NCI-H2227 treated with DMSO at 0.1 percent for 48 hours (cell line): Measurements from ENCODE around the gene HPCA.
"Not testable (repeated sequence)": the region's sequence is repeated elsewhere in the genome, so short reads cannot be mapped to it uniquely, and the experiment has no call there.

ENCODE experiments used
- DNase-seq: peaks from one replicate; lab custom pipeline; 2025; lab: John Stamatoyannopoulos, UW

The HPCA gene

GRCh38 chr1:32903991-32904785, 17.9 kb downstream of the HPCA start:
- DNase-seq, result no peak

GRCh38 chr1:32904797-32905196, 18.5 kb downstream of the HPCA start:
- DNase-seq, result no peak

GRCh38 chr1:32905588-32905987, 19.3 kb downstream of the HPCA start:
- DNase-seq, result not testable (repeated sequence)

GRCh38 chr1:32906654-32907053, 20.4 kb downstream of the HPCA start:
- no peak for DNase-seq

- peak; percentile 31 for DNase-seq
Observed at GRCh38 chr1:32907435-32907834, 21.1 kb downstream of the HPCA start.

GRCh38 chr1:32910319-32910718, 24.0 kb downstream of the HPCA start:
- DNase-seq, result no peak

GRCh38 chr1:32915766-32916706, 29.7 kb downstream of the HPCA start:
- DNase-seq, result no peak

- no peak for DNase-seq
Observed at GRCh38 chr1:32917521-32917920, 31.2 kb downstream of the HPCA start.

- peak; percentile 42 for DNase-seq
Observed at GRCh38 chr1:32918179-32918578, 31.9 kb downstream of the HPCA start.

- DNase-seq, result no peak
Observed at GRCh38 chr1:32919811-32920733, 33.8 kb downstream of the HPCA start.

- DNase-seq, result no peak
Observed at GRCh38 chr1:32920833-32921232, 34.5 kb downstream of the HPCA start.

GRCh38 chr1:32924881-32925344, 38.6 kb downstream of the HPCA start:
- DNase-seq, result no peak

GRCh38 chr1:32925403-32926162, 39.3 kb downstream of the HPCA start:
- no peak for DNase-seq

GRCh38 chr1:32926562-32926961, 40.3 kb downstream of the HPCA start:
- no peak for DNase-seq

- DNase-seq, result no peak
Observed at GRCh38 chr1:32927441-32927840, 41.1 kb downstream of the HPCA start.

- DNase-seq, result no peak
Observed at GRCh38 chr1:32928285-32928684, 42.0 kb downstream of the HPCA start.

GRCh38 chr1:32928715-32929114, 42.4 kb downstream of the HPCA start:
- DNase-seq, result no peak

GRCh38 chr1:32929366-32929765, 43.1 kb downstream of the HPCA start:
- DNase-seq, result no peak

GRCh38 chr1:32931760-32932159, 45.5 kb downstream of the HPCA start:
- DNase-seq, result no peak

GRCh38 chr1:32933742-32934322, 47.5 kb downstream of the HPCA start:
- DNase-seq, result no peak

- no peak for DNase-seq
Observed at GRCh38 chr1:32934535-32934934, 48.2 kb downstream of the HPCA start.
